Measurements from ENCODE around the gene SMIM44.

DNA sequence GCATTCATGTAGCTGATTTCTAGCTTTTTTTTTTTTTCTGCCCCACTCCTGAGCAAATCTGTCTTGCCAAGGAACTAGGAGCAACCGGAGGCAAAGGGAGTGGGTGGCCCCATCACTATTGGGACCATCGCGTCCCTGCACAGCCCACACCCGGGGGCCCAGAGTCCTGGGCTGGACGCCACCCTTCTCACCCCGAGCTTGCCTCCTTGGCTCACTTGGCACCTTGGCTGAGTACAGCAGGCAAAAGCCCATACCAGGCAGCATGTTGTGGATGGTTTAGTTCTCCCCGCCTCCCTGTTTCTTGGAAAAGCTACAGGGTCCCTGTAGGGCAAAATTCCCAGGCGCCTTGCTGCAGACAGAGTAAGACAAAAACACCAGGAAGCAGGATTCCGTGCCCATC lies 16.6 kb downstream of the SMIM44 start:
- TF ChIP-seq EZH2 (IDR thresholded peaks at IDR 0.05): no peak
- TF ChIP-seq POLR2AphosphoS5 (IDR thresholded peaks at IDR 0.05; ENCODE audit: borderline replicate concordance, low read depth, low read length): no peak
